ENCODE measurements around the gene CPLANE1.
"Not testable (repeated sequence)": the region's sequence is repeated elsewhere in the genome, so short reads cannot be mapped to it uniquely, and the experiment has no call there.

The CPLANE1 gene

GRCh38 chr5:37153661-37154060, 95.5 kb downstream of the CPLANE1 start:
- Histone ChIP-seq H3K23ac (ENCODE audit: low read length) (no peak overlapping the region), H3K4ac (ENCODE audit: low read depth, low read length) (no peak overlapping the region), H3K18ac (ENCODE audit: low read length) (no peak overlapping the region), H3K9ac (ENCODE audit: low read length) (no peak overlapping the region), H3K36me3 (ENCODE audit: control insufficient read depth, insufficient read depth, low read length) (no peaks in the 10 kb centered on the region), H4K5ac (ENCODE audit: low read length) (no peak overlapping the region), H3K79me1 (ENCODE audit: low read length) (no peaks in the 10 kb centered on the region), H2BK120ac (ENCODE audit: low read depth, low read length) (no peak overlapping the region), H3K27me3 (ENCODE audit: insufficient read depth, low read length, poor library complexity) (no peaks in the 10 kb centered on the region), H2BK15ac (replicated peaks; ENCODE audit: low read depth) (no peak overlapping the region), H3K79me2 (ENCODE audit: control insufficient read depth, insufficient read depth, low read length) (no peaks in the 10 kb centered on the region), H2AK5ac (ENCODE audit: low read length) (no peak overlapping the region), H3K4me2 (ENCODE audit: low read length) (no peak overlapping the region), H3K4me3 (ENCODE audit: low read length) (no peak overlapping the region), H3K56ac (ENCODE audit: low read length) (no peak overlapping the region), H3K4me1 (ENCODE audit: control insufficient read depth, low read depth, low read length) (no peaks in the 10 kb centered on the region), H2BK5ac (ENCODE audit: low read length) (no peak overlapping the region), H4K8ac (ENCODE audit: low read depth, low read length) (no peak overlapping the region), H3K27ac (ENCODE audit: low read depth, low read length) (no peak overlapping the region)
- WGBS (ENCODE audit: extremely low coverage, insufficient coverage, low lambda C conversion rate) = no CpG with 5 or more reads among the region's 3 CpGs
- DNase-seq = no peak

DNA sequence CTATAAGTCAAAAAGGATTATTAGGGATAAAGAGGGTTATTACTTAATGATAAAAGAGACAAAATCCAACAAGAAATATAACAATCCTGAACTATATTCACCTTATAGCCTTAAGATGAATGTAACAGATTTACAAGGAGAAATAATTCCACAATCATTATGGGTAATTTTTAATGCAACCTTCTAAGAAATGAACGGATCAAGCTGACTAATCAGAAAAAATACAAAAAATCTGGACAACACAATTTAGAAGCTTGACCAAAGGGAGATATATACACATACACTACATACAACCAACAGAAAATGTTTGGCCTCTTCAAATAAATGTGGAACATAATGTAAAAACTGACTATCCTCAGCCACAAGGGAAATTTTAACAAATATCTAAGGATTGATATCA, 102.3 kb downstream of the CPLANE1 start:
- no peak overlapping the region for H3K18ac ChIP-seq (ENCODE audit: low read length)
- no peak overlapping the region for H3K23ac ChIP-seq (ENCODE audit: low read length)
- no peak overlapping the region for H3K27ac ChIP-seq (ENCODE audit: low read depth, low read length)
- H2AK5ac ChIP-seq (ENCODE audit: low read length) = no peak overlapping the region
- H3K4ac ChIP-seq (ENCODE audit: low read depth, low read length) = no peak overlapping the region
- H3K56ac ChIP-seq (ENCODE audit: low read length) = no peak overlapping the region
- H2BK15ac ChIP-seq (replicated peaks; ENCODE audit: low read depth) = no peak overlapping the region
- H4K5ac ChIP-seq (ENCODE audit: low read length) = no peak overlapping the region
- no peak overlapping the region for H3K9ac ChIP-seq (ENCODE audit: low read length)
- H3K4me1 ChIP-seq (ENCODE audit: control insufficient read depth, low read depth, low read length) = no peaks in the 10 kb centered on the region
- H3K79me2 ChIP-seq (ENCODE audit: control insufficient read depth, insufficient read depth, low read length) = no peaks in the 10 kb centered on the region
- H3K27me3 ChIP-seq (ENCODE audit: insufficient read depth, low read length, poor library complexity) = no peaks in the 10 kb centered on the region
- no peak overlapping the region for H2BK120ac ChIP-seq (ENCODE audit: low read depth, low read length)
- no peak overlapping the region for H3K4me3 ChIP-seq (ENCODE audit: low read length)
- H3K79me1 ChIP-seq (ENCODE audit: low read length) = no peaks in the 10 kb centered on the region
- H4K8ac ChIP-seq (ENCODE audit: low read depth, low read length) = no peak overlapping the region
- no peaks in the 10 kb centered on the region for H3K36me3 ChIP-seq (ENCODE audit: control insufficient read depth, insufficient read depth, low read length)
- no peak for DNase-seq
- no CpG with 5 or more reads among the region's 1 CpG for WGBS (ENCODE audit: extremely low coverage, insufficient coverage, low lambda C conversion rate)
- H2BK5ac ChIP-seq (ENCODE audit: low read length) = no peak overlapping the region
- H3K4me2 ChIP-seq (ENCODE audit: low read length) = no peak overlapping the region

- no peaks in the 10 kb centered on the region for H3K27me3 ChIP-seq (ENCODE audit: insufficient read depth, low read length, poor library complexity)
Observed at GRCh38 chr5:37136694-37137093, 112.5 kb downstream of the CPLANE1 start.

DNA sequence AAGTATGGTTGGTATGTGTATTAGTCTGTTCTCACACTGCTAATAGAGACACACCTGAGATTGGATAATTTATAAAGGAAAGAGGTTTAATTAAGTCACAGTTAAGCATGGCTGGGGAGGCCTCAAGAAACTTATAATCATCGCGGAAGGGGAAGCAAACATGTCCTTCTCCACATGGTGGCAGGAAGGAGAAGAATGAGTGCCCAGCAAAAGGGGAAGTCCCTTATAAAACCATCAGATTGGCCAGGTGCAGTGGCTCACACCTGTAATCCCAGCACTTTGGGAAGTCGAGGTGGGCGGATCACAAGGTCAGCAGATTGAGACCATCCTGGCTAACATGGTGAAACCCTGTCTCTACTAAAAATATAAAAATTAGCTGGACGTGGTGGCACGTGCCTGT, 113.9 kb downstream of the CPLANE1 start:
- H3K27ac ChIP-seq (ENCODE audit: low read depth, low read length); H2BK120ac ChIP-seq (ENCODE audit: low read depth, low read length); H2BK15ac ChIP-seq (replicated peaks; ENCODE audit: low read depth); H3K79me1 ChIP-seq (ENCODE audit: low read length); H3K56ac ChIP-seq (ENCODE audit: low read length); H4K5ac ChIP-seq (ENCODE audit: low read length); H2BK5ac ChIP-seq (ENCODE audit: low read length); H3K4ac ChIP-seq (ENCODE audit: low read depth, low read length); H3K4me1 ChIP-seq (ENCODE audit: control insufficient read depth, low read depth, low read length); H2AK5ac ChIP-seq (ENCODE audit: low read length); H4K8ac ChIP-seq (ENCODE audit: low read depth, low read length); H3K4me3 ChIP-seq (ENCODE audit: low read length); H3K79me2 ChIP-seq (ENCODE audit: control insufficient read depth, insufficient read depth, low read length); H3K18ac ChIP-seq (ENCODE audit: low read length); H3K9ac ChIP-seq (ENCODE audit: low read length); H3K4me2 ChIP-seq (ENCODE audit: low read length); DNase-seq; H3K36me3 ChIP-seq (ENCODE audit: control insufficient read depth, insufficient read depth, low read length); H3K23ac ChIP-seq (ENCODE audit: low read length); H3K27me3 ChIP-seq (ENCODE audit: insufficient read depth, low read length, poor library complexity): not testable (repeated sequence)
- WGBS (ENCODE audit: extremely low coverage, insufficient coverage, low lambda C conversion rate) = no CpG with 5 or more reads among the region's 6 CpGs

More at GRCh38 chr5:37136694-37137093, 112.5 kb downstream of the CPLANE1 start:
- H3K4me3 ChIP-seq (ENCODE audit: low read length) = no peak overlapping the region
- H3K27ac ChIP-seq (ENCODE audit: low read depth, low read length) = no peak overlapping the region
- no peaks in the 10 kb centered on the region for H3K36me3 ChIP-seq (ENCODE audit: control insufficient read depth, insufficient read depth, low read length)
- no peak overlapping the region for H4K8ac ChIP-seq (ENCODE audit: low read depth, low read length)
- DNase-seq = no peak
- H3K4me1 ChIP-seq (ENCODE audit: control insufficient read depth, low read depth, low read length) = no peaks in the 10 kb centered on the region
- WGBS (ENCODE audit: extremely low coverage, insufficient coverage, low lambda C conversion rate) = no CpG with 5 or more reads among the region's 2 CpGs
- H3K79me2 ChIP-seq (ENCODE audit: control insufficient read depth, insufficient read depth, low read length) = no peaks in the 10 kb centered on the region
- no peak overlapping the region for H3K4ac ChIP-seq (ENCODE audit: low read depth, low read length)
- no peak overlapping the region for H2AK5ac ChIP-seq (ENCODE audit: low read length)
- no peak overlapping the region for H3K4me2 ChIP-seq (ENCODE audit: low read length)
- H2BK15ac ChIP-seq (replicated peaks; ENCODE audit: low read depth) = no peak overlapping the region
- H3K23ac ChIP-seq (ENCODE audit: low read length) = no peak overlapping the region
- H3K9ac ChIP-seq (ENCODE audit: low read length) = no peak overlapping the region
- H2BK5ac ChIP-seq (ENCODE audit: low read length) = no peak overlapping the region
- no peak overlapping the region for H3K18ac ChIP-seq (ENCODE audit: low read length)
- no peaks in the 10 kb centered on the region for H3K79me1 ChIP-seq (ENCODE audit: low read length)
- H4K5ac ChIP-seq (ENCODE audit: low read length) = no peak overlapping the region
- no peak overlapping the region for H3K56ac ChIP-seq (ENCODE audit: low read length)
- no peak overlapping the region for H2BK120ac ChIP-seq (ENCODE audit: low read depth, low read length)

DNA sequence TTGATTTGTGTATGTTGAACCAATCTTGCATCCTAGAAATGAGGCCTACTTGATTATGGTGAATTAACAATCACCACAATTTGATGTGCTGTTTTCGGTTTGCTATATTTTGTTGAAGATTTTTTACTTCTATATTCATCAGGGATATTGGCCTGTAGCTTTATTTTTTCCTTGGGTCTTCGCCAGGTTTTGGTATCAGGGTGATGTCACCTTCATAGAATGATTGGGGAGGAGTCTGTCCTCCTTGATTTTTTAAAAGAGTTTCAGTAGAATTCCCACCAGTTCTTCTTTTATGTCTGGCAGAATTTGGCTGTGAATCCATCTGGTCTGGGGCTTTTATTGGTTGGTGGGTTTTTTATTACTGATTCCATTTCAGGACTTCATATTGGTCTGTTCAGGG, 115.2 kb downstream of the CPLANE1 start:
- no CpG with 5 or more reads among the region's 2 CpGs for WGBS (ENCODE audit: extremely low coverage, insufficient coverage, low lambda C conversion rate)
- Histone ChIP-seq H4K5ac (ENCODE audit: low read length) (no peak overlapping the region), H3K18ac (ENCODE audit: low read length) (no peak overlapping the region), H2BK120ac (ENCODE audit: low read depth, low read length) (no peak overlapping the region), H2BK5ac (ENCODE audit: low read length) (no peak overlapping the region), H3K4ac (ENCODE audit: low read depth, low read length) (no peak overlapping the region), H2BK15ac (replicated peaks; ENCODE audit: low read depth) (no peak overlapping the region), H3K27ac (ENCODE audit: low read depth, low read length) (no peak overlapping the region), H4K8ac (ENCODE audit: low read depth, low read length) (no peak overlapping the region), H3K9ac (ENCODE audit: low read length) (no peak overlapping the region), H3K36me3 (ENCODE audit: control insufficient read depth, insufficient read depth, low read length) (no peaks in the 10 kb centered on the region), H2AK5ac (ENCODE audit: low read length) (no peak overlapping the region), H3K23ac (ENCODE audit: low read length) (no peak overlapping the region), H3K79me1 (ENCODE audit: low read length) (no peaks in the 10 kb centered on the region), H3K56ac (ENCODE audit: low read length) (no peak overlapping the region), H3K4me1 (ENCODE audit: control insufficient read depth, low read depth, low read length) (no peaks in the 10 kb centered on the region), H3K79me2 (ENCODE audit: control insufficient read depth, insufficient read depth, low read length) (no peaks in the 10 kb centered on the region), H3K4me3 (ENCODE audit: low read length) (no peak overlapping the region), H3K4me2 (ENCODE audit: low read length) (no peak overlapping the region), H3K27me3 (ENCODE audit: insufficient read depth, low read length, poor library complexity) (no peaks in the 10 kb centered on the region)
- no peak for DNase-seq

DNA sequence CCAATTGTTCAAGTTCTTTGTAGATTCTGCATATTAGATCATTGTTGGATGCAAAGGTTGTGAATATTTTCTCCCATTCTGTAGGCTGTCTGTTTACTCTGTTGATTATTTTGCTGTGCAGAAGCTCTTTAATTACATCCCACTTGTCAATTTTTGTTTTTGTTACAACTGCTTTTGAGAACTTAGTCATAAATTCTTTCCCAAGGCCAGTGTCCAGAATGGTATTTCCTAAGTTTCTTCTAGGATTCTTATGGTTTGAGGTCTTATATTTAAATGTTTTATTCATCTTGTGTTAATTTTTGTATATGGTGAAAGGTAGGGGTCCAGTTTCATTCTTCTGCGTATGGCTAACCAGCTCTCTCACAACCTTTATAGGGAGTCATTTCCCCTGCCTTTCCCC, 116.5 kb downstream of the CPLANE1 start:
- no peak overlapping the region for H3K4me2 ChIP-seq (ENCODE audit: low read length)
- no peak for DNase-seq
- no peaks in the 10 kb centered on the region for H3K79me1 ChIP-seq (ENCODE audit: low read length)
- no peak overlapping the region for H3K4ac ChIP-seq (ENCODE audit: low read depth, low read length)
- no CpG with 5 or more reads among the region's 1 CpG for WGBS (ENCODE audit: extremely low coverage, insufficient coverage, low lambda C conversion rate)
- H3K4me3 ChIP-seq (ENCODE audit: low read length) = no peak overlapping the region
- H2BK15ac ChIP-seq (replicated peaks; ENCODE audit: low read depth) = no peak overlapping the region
- no peak overlapping the region for H3K9ac ChIP-seq (ENCODE audit: low read length)
- no peak overlapping the region for H3K56ac ChIP-seq (ENCODE audit: low read length)
- H2AK5ac ChIP-seq (ENCODE audit: low read length) = no peak overlapping the region
- no peak overlapping the region for H4K8ac ChIP-seq (ENCODE audit: low read depth, low read length)
- H3K18ac ChIP-seq (ENCODE audit: low read length) = no peak overlapping the region
- H3K36me3 ChIP-seq (ENCODE audit: control insufficient read depth, insufficient read depth, low read length) = no peaks in the 10 kb centered on the region
- no peak overlapping the region for H3K27ac ChIP-seq (ENCODE audit: low read depth, low read length)
- H3K27me3 ChIP-seq (ENCODE audit: insufficient read depth, low read length, poor library complexity) = no peaks in the 10 kb centered on the region
- H2BK120ac ChIP-seq (ENCODE audit: low read depth, low read length) = no peak overlapping the region
- no peak overlapping the region for H2BK5ac ChIP-seq (ENCODE audit: low read length)
- H4K5ac ChIP-seq (ENCODE audit: low read length) = no peak overlapping the region
- H3K23ac ChIP-seq (ENCODE audit: low read length) = no peak overlapping the region
- no peaks in the 10 kb centered on the region for H3K79me2 ChIP-seq (ENCODE audit: control insufficient read depth, insufficient read depth, low read length)
- H3K4me1 ChIP-seq (ENCODE audit: control insufficient read depth, low read depth, low read length) = no peaks in the 10 kb centered on the region
